VCaP (cell line): ENCODE measurements around the gene ATXN7L3.
A peak's percentile ranks its signal among the peaks of the same experiment; 100 is the strongest.

Experiments
- H3K27ac ChIP-seq: fragments of 450-650 bp; 2 replicates; pipeline ENCODE4 v1.5.1; 2017
- CTCF ChIP-seq: fragments of 450-650 bp; conservative IDR thresholded peaks from 2 replicates; pipeline ENCODE4 v1.5.1; 2017; ENCODE audit warnings: mild to moderate bottlenecking, moderate library complexity

Gene ATXN7L3

GRCh38 chr17:44216694-44217093, 17.0 kb upstream of the ATXN7L3 start:
- H3K27ac ChIP-seq = peak overlapping the region; percentile 100; the same call in 1 of the 2 replicates
- no peak for TF ChIP-seq CTCF

- no peak for TF ChIP-seq CTCF
- no peak overlapping the region for H3K27ac ChIP-seq
These were observed 16.5 kb upstream of the ATXN7L3 start for GRCh38 chr17:44216173-44216572.

- H3K27ac ChIP-seq = no peak overlapping the region
- TF ChIP-seq CTCF = no peak
These were observed 15.2 kb upstream of the ATXN7L3 start for GRCh38 chr17:44214896-44215295.

- H3K27ac ChIP-seq = no peak overlapping the region
These were observed 14.5 kb upstream of the ATXN7L3 start for GRCh38 chr17:44214230-44214494.

GRCh38 chr17:44213403-44214229, 13.9 kb upstream of the ATXN7L3 start:
- no peak for TF ChIP-seq CTCF

More at GRCh38 chr17:44214230-44214494, 14.5 kb upstream of the ATXN7L3 start:
- no peak for TF ChIP-seq CTCF

GRCh38 chr17:44212507-44213402, 13.1 kb upstream of the ATXN7L3 start:
- no peak overlapping the region for H3K27ac ChIP-seq
- TF ChIP-seq CTCF = no peak

More at GRCh38 chr17:44213403-44214229, 13.9 kb upstream of the ATXN7L3 start:
- H3K27ac ChIP-seq = no peak overlapping the region
